22Rv1 (cell line): ENCODE results near the gene ENPP6.
A peak's percentile ranks its signal among the peaks of the same experiment; 100 is the strongest.

ENCODE experiments used
- H3K27ac ChIP-seq: fragments of 450-650 bp; 2 replicates; pipeline ENCODE4 v1.5.1; 2017
- ZFX ChIP-seq: fragments of 450-650 bp; IDR thresholded peaks from 2 replicates; pipeline ENCODE4 v1.6.1; 2017; ENCODE audit warnings: antibody characterized with exemption, borderline replicate concordance
- TF ChIP-seq, protein P1 (sequence below): fragments of 450-650 bp; IDR thresholded peaks from 2 replicates; pipeline ENCODE4 v1.5.1; 2017; ENCODE audit warnings: mild to moderate bottlenecking

Gene ENPP6

GRCh38 chr4:184101711-184102110 is 116.0 kb downstream of the ENPP6 start:
- no peak overlapping the region for H3K27ac ChIP-seq
- no peak for TF ChIP-seq ZFX
- TF ChIP-seq, protein P1, sequence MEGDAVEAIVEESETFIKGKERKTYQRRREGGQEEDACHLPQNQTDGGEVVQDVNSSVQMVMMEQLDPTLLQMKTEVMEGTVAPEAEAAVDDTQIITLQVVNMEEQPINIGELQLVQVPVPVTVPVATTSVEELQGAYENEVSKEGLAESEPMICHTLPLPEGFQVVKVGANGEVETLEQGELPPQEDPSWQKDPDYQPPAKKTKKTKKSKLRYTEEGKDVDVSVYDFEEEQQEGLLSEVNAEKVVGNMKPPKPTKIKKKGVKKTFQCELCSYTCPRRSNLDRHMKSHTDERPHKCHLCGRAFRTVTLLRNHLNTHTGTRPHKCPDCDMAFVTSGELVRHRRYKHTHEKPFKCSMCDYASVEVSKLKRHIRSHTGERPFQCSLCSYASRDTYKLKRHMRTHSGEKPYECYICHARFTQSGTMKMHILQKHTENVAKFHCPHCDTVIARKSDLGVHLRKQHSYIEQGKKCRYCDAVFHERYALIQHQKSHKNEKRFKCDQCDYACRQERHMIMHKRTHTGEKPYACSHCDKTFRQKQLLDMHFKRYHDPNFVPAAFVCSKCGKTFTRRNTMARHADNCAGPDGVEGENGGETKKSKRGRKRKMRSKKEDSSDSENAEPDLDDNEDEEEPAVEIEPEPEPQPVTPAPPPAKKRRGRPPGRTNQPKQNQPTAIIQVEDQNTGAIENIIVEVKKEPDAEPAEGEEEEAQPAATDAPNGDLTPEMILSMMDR: no peak

DNA sequence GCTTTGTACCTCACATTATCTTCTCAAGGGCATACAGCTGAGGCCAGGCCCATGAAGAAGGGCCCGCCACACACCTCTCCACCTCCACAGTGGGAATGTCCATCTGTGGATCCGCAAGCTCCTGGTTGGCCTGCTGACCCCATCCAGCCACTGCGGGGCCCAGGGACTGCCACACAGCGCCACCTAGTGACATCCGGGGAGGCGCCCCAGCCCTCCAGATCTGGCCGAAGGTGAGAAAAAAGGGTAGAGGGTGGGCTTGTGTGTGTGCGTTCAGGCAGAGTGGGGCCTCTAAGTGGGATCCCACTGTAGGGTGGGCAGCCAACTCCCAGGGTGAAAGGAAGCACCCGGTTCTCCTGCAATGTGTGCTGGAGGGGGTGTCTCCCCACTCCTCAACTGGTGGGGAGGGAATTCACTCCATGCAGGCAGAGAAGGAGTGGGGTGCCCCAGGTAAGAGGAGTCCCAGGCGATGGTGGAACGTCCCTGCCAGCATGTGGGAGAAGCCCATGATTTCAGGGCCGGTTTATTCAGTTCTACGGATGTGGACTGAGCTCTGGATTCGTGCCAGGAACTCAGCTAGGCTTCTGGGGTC is 117.3 kb downstream of the ENPP6 start:
- no peak overlapping the region for H3K27ac ChIP-seq
- TF ChIP-seq, protein P1: peak; percentile 66
- TF ChIP-seq ZFX: no peak

DNA sequence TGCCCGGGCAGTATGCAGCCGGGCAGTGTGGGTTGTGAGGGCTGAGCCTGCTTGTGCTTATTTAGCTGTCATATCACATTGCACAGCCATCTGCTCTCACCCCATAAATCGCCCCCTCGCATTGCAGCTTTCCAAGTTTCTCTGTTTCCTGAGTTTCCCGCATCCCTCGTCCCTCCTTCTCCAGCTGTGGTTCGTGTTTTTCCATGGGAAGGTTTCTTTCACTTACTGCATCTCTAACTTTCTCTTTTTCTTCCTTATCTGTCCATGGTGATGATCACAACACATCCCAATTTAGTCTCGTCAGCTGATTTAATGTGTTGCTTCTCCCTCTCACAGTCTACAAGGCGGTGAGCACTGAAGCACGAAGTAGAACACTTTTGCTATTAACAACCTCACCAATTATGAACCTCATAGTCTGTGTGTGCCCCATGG is 118.1 kb downstream of the ENPP6 start:
- no peak overlapping the region for H3K27ac ChIP-seq
- TF ChIP-seq, protein P1: no peak
- no peak for TF ChIP-seq ZFX

DNA sequence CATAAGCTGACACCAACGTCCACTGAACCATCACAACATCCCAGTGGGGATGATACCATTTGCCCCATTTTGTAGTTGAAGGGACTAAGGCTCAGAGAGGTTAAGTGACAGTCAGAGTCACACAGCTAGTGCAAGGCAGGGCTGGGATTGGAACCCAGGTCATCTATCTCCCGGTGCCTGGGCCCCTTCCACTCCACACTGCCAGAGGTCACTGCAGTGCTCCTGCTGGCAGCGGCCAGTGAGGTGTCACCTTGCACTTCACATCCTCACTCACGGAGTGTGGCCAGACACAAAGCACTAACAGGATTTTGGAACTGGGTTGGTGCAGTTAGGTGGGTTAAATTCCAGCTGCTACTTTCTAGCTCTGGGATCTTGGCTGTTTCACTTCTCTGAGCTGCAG is 118.7 kb downstream of the ENPP6 start:
- TF ChIP-seq, protein P1: no peak
- no peak for TF ChIP-seq ZFX
- no peak overlapping the region for H3K27ac ChIP-seq

DNA sequence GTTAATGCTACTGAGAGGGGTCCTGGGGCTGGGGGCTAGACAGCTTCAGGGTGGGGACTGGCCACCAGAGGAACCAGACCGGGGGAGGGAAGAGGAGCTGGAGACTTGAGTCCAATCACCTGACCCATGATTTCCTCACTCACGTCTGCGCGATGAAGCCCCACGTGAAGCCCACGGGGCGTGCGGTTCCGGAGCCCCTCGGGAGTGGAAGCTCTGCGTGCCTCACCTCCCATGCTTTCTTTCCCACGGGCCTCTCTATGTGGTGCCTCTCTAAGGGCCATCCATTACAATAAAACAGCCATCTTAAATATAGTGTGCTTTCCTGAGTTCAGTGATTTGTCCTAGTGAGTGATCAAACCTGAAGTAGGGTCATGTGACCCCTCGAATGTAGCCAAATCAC is 119.9 kb downstream of the ENPP6 start:
- H3K27ac ChIP-seq: no peak overlapping the region
- TF ChIP-seq, protein P1: no peak
- no peak for TF ChIP-seq ZFX

DNA sequence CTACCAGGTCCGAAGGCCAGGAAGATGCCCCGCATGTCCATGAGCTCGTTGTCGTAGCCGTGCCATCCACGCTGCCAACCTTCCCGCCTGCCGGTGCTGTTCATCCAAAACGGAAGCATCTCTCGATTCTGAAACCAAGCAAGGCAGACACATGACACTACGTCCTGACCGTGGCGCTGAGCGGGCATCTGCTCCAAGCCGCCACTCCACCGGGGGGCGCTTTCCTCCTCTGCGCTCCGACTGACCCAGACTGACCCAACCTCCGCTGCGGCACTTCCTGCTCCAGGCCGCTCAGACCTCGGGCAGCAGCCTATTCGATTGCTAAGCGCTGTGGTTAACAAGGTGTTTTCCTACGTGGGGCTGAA is 120.5 kb downstream of the ENPP6 start:
- TF ChIP-seq, protein P1: peak; percentile 59
- TF ChIP-seq ZFX: no peak
- no peak overlapping the region for H3K27ac ChIP-seq

DNA sequence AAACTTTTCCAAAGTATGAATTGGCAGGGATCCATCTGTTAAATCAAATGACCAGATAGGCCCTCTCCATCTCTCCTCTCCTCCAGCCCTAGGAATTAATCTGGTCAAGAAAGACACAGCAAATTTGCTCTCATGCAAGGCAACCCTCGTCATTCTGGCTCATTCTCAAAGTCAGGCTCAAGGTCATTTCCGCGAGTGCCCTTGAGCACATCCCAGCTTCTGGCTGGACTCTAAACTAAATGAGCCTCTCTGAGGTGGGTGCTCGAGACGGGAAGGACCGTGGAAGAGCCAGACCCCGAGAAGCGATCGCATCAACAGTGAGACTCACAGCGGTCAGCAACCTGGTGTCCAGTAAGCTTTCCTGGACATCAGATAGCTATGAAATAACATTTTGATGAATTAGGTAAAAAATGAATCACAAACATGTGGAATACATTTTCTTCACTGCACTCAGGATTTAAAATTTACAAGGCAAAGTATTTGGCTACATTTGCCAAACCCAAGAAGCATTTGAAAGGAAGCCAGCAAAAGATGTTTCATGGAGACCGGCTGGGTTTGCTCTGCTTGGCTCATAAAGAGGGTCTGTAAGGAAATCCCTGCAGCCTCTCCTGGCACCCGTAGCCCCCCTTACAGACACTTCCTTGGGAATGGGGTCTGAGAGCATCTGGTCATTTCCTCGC is 121.0 kb downstream of the ENPP6 start:
- H3K27ac ChIP-seq: no peak overlapping the region
- TF ChIP-seq, protein P1: no peak
- no peak for TF ChIP-seq ZFX
